IMR-90 (cell line): Measurements from ENCODE around the gene ADARB2. TPM values are rescaled to one million over a fixed set of nuclear protein-coding genes. Genes with fewer than 3 reads are reported as not detected.

Experiments used
- ATAC-seq: fragments of 200-7000 bp; cut with Tn5 transposase; 2 replicates; pipeline ENCODE4 v1.9.1; 2020; ENCODE audit warnings: low read depth, mild to moderate bottlenecking, moderate library complexity
- BruUV-seq: library from RNA; stranded (reverse); fragments of 400-500 nt; replicated peaks from 2 replicates; lab custom pipeline; 2021; lab: Mats Ljungman, UMichigan
- CTCF ChIA-PET: fragments of 300-600 bp; formaldehyde crosslinking; extraction: SDS; loops from one replicate; lab custom pipeline; 2021; ENCODE audit warnings: antibody characterized with exemption; lab: Yijun Ruan, JAX
- POLR2A ChIA-PET: fragments of 300-600 bp; sonication (Branson Sonifier 250); formaldehyde crosslinking; loops from one replicate; lab custom pipeline; 2022; ENCODE audit warnings: antibody characterized with exemption; ENCODE audit not compliant: unreplicated experiment; lab: Charles Lee
- DNase-seq: peaks from one replicate; pipeline ENCODE4 v3.0.0; 2013
- H2AFZ ChIP-seq: replicated peaks from 2 replicates; pipeline ENCODE3; 2013; ENCODE audit warnings: low read length, mild to moderate bottlenecking; ENCODE audit not compliant: poor library complexity
- H2AK5ac ChIP-seq: 2 replicates; pipeline ENCODE4 v1.6.1; 2013; ENCODE audit warnings: low read depth, low read length, inconsistent platforms
- H2AK9ac ChIP-seq: replicated peaks from 2 replicates; pipeline ENCODE3; 2013; ENCODE audit warnings: mild to moderate bottlenecking, low read depth, low read length, moderate library complexity; ENCODE audit not compliant: poor library complexity
- H2BK120ac ChIP-seq: 2 replicates; pipeline ENCODE4 v1.6.1; 2013; ENCODE audit warnings: low read depth, low read length, inconsistent platforms
- H2BK15ac ChIP-seq: 3 replicates; pipeline ENCODE4 v1.6.1; 2013; ENCODE audit warnings: low read depth, low read length, inconsistent platforms
- H2BK20ac ChIP-seq: 2 replicates; pipeline ENCODE4 v1.6.1; 2013; ENCODE audit warnings: low read depth, mild to moderate bottlenecking, inconsistent platforms, low read length, moderate library complexity
- H2BK5ac ChIP-seq: 2 replicates; pipeline ENCODE4 v1.6.1; 2013; ENCODE audit warnings: mild to moderate bottlenecking, low read depth, low read length, inconsistent platforms; ENCODE audit not compliant: poor library complexity, severe bottlenecking
- H3K14ac ChIP-seq: replicated peaks from 2 replicates; pipeline ENCODE4 v1.6.1; 2013; ENCODE audit warnings: low read depth, low read length, inconsistent platforms
- H3K18ac ChIP-seq: 2 replicates; pipeline ENCODE4 v1.6.1; 2013; ENCODE audit warnings: low read depth, low read length, control low read depth
- H3K23ac ChIP-seq: 2 replicates; pipeline ENCODE4 v1.6.1; 2013; ENCODE audit warnings: low read depth, low read length, inconsistent platforms
- H3K27ac ChIP-seq: 2 replicates; pipeline ENCODE4 v1.5.1; 2013; ENCODE audit warnings: mild to moderate bottlenecking, control low read depth, low read length; ENCODE audit not compliant: insufficient read depth
- H3K27me3 ChIP-seq: 2 replicates; pipeline ENCODE4 v1.6.1; 2013; ENCODE audit warnings: low read length; ENCODE audit not compliant: control insufficient read depth, insufficient read depth
- H3K36me3 ChIP-seq: 2 replicates; pipeline ENCODE4 v1.6.1; 2013; ENCODE audit warnings: low read length, mixed read lengths; ENCODE audit not compliant: control insufficient read depth, insufficient read depth
- H3K4ac ChIP-seq: 2 replicates; pipeline ENCODE4 v1.6.1; 2013; ENCODE audit warnings: low read depth, low read length, inconsistent platforms
- H3K4me1 ChIP-seq: 2 replicates; pipeline ENCODE4 v1.6.1; 2013; ENCODE audit warnings: low read length, mixed read lengths; ENCODE audit not compliant: control insufficient read depth, insufficient read depth
- H3K4me2 ChIP-seq: 2 replicates; pipeline ENCODE4 v1.6.1; 2013; ENCODE audit warnings: low read depth, mild to moderate bottlenecking, control low read depth, low read length, moderate library complexity
- H3K4me3 ChIP-seq: 2 replicates; pipeline ENCODE4 v1.5.1; 2013; ENCODE audit warnings: low read depth, mild to moderate bottlenecking, control low read depth, low read length, moderate library complexity; ENCODE audit not compliant: insufficient read depth
- H3K56ac ChIP-seq: 2 replicates; pipeline ENCODE4 v1.6.1; 2013; ENCODE audit warnings: low read length, inconsistent platforms; ENCODE audit not compliant: insufficient read depth; ENCODE audit errors: extremely low read depth
- H3K79me1 ChIP-seq, 2 experiments: 2 replicates each; pipeline ENCODE4 v1.6.1; 2013; ENCODE audit warnings: low read length in 2 of 2, inconsistent platforms in 1 of 2, low read depth in 1 of 2
- H3K9ac ChIP-seq: 2 replicates; pipeline ENCODE4 v1.6.1; 2013; ENCODE audit warnings: low read depth, low read length, control low read depth
- H3K9me1 ChIP-seq: 2 replicates; pipeline ENCODE4 v1.6.1; 2013; ENCODE audit warnings: low read length, inconsistent platforms; ENCODE audit not compliant: insufficient read depth
- H3K9me3 ChIP-seq: 2 replicates; pipeline ENCODE4 v1.6.1; 2013; ENCODE audit warnings: low read length; ENCODE audit not compliant: control insufficient read depth, insufficient read depth
- H4K20me1 ChIP-seq: 2 replicates; pipeline ENCODE4 v1.6.1; 2013; ENCODE audit warnings: low read length, inconsistent platforms; ENCODE audit not compliant: insufficient read depth
- H4K5ac ChIP-seq: 2 replicates; pipeline ENCODE4 v1.6.1; 2013; ENCODE audit warnings: mild to moderate bottlenecking, low read depth, low read length, control low read depth
- H4K8ac ChIP-seq, 2 experiments: 2 replicates each; pipeline ENCODE4 v1.6.1; 2013; ENCODE audit warnings: low read depth in 2 of 2, low read length in 2 of 2, control low read depth in 1 of 2, inconsistent platforms in 1 of 2
- H4K91ac ChIP-seq: 2 replicates; pipeline ENCODE4 v1.6.1; 2013; ENCODE audit warnings: low read depth, low read length, inconsistent platforms; ENCODE audit not compliant: insufficient read depth
- MAFK ChIP-seq: IDR thresholded peaks from 2 replicates; pipeline ENCODE4 v1.6.1; 2012; ENCODE audit warnings: low read depth, low read length, improper control_type of control experiment
- MAZ ChIP-seq: IDR thresholded peaks from 2 replicates; pipeline ENCODE4 v1.6.1; 2012; ENCODE audit warnings: low read depth, mild to moderate bottlenecking, low read length, improper control_type of control experiment, moderate library complexity, borderline replicate concordance
- WGBS, 2 experiments: methylation state at CpG; one replicate each; pipeline versions ENCODE4 v1.1.5 to v1.1.7; 2013; ENCODE audit warnings: missing lambda C conversion rate in 2 of 2; ENCODE audit not compliant: insufficient read length in 1 of 2; ENCODE audit errors: extremely low coverage in 2 of 2; 5-methylcytosine and 5-hydroxymethylcytosine counted together
- dilution Hi-C: fragments of 300-500 bp; cut with HindIII; formaldehyde crosslinking; loops from one replicate; pipeline ENCODE4 v1.14.3; 2018; ENCODE audit warnings: low sequenced_read_pairs; ENCODE audit not compliant: unreplicated experiment
- in situ Hi-C: fragments of 300-500 bp; cut with MboI; formaldehyde crosslinking; loops from 3 replicates; pipeline ENCODE4 v1.14.3; 2019; ENCODE audit warnings: low sequenced_read_pairs, inconsistent platforms, mixed read lengths
- intact Hi-C: fragments of 100-400 bp; cut with micrococcal nuclease; formaldehyde crosslinking; loops from 2 replicates; pipeline ENCODE4 v1.10.0; 2022
- polyA plus RNA-seq, 3 experiments: library from polyadenylated mRNA; depleted of rRNA; stranded (reverse); fragments of >200 nt; gene quantifications; 2 replicates each; pipeline ENCODE4 v1.2.3, GENCODE V29; 2012; ENCODE audit warnings: low replicate concordance in 1 of 3
- total RNA-seq: library from RNA; depleted of rRNA; stranded (reverse); fragments of >200 nt; gene quantifications from 2 replicates; pipeline ENCODE4 v1.2.3, GENCODE V29; 2012
- TF ChIP-seq, protein P1 (sequence below): fragments of 150-350 bp; IDR thresholded peaks from 2 replicates; pipeline ENCODE4 v1.6.1; 2016; ENCODE audit warnings: low read depth, mild to moderate bottlenecking, low read length, moderate library complexity, borderline replicate concordance

The ADARB2 gene
- total and polyA plus RNA-seq, 2 of the 4 experiments (the other 2 are of a cell fraction), result not detected

DNA sequence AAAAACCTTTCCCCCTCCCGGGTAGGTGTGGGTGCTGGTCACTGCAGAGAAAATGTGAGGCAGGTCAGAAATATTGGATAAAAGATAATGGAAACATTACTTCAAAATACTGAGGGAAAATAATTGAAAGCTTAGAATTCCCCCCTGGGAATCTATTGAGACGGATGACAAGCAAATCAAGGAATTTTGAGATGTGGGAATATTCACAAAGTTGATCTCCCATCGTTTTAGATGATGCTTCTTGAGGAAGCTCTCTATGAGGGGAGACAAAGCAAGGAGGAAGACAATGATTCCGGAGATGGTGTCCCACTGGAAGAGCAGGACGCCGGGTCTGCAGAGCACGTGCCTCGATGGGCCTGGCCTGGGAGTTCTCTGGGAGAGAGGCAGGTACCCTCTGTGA, 470.2 kb downstream of the ADARB2 start:
- H3K4me1 ChIP-seq, result no peaks in the 10 kb centered on the region
- no TSS peak for BruUV-seq
- H2BK5ac ChIP-seq, result no peak overlapping the region
- H2BK15ac ChIP-seq, result no peak overlapping the region
- no peak overlapping the region for H3K18ac ChIP-seq
- H3K9me1 ChIP-seq, result no peaks in the 10 kb centered on the region
- ChIA-PET CTCF (no interaction called here), POLR2A (interaction anchor here (0.6 kb wide), 1 partner anchor 22 kb away, joined by 7 read pairs; no protein-coding TSS in a partner anchor)
- no peaks in the 10 kb centered on the region for H3K36me3 ChIP-seq
- TF ChIP-seq MAZ, result no peak
- no peak for TF ChIP-seq MAFK
- TF ChIP-seq, protein P1, sequence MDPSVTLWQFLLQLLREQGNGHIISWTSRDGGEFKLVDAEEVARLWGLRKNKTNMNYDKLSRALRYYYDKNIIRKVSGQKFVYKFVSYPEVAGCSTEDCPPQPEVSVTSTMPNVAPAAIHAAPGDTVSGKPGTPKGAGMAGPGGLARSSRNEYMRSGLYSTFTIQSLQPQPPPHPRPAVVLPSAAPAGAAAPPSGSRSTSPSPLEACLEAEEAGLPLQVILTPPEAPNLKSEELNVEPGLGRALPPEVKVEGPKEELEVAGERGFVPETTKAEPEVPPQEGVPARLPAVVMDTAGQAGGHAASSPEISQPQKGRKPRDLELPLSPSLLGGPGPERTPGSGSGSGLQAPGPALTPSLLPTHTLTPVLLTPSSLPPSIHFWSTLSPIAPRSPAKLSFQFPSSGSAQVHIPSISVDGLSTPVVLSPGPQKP, result no peak
- WGBS, 2 experiments, result 87% methylated on average over 5 of the region's 8 CpGs; no CpG with 5 or more reads in 1 of the 2 experiments
- H4K5ac ChIP-seq, result no peak overlapping the region
- dilution Hi-C loops, result no loop called here
- H3K4me2 ChIP-seq, result no peak overlapping the region
- in situ Hi-C loops, result no loop called here
- H3K9ac ChIP-seq, result no peak overlapping the region
- intact Hi-C loops, result no loop called here
- no peak overlapping the region for H2AK5ac ChIP-seq
- H4K20me1 ChIP-seq, result no peaks in the 10 kb centered on the region
- H2BK20ac ChIP-seq, result no peak overlapping the region
- ATAC-seq (no peak), DNase-seq (no peak)
- H3K27me3 ChIP-seq, result no peaks in the 10 kb centered on the region
- no peak overlapping the region for H2AK9ac ChIP-seq
- no peak overlapping the region for H4K91ac ChIP-seq
- no peak overlapping the region for H2AFZ ChIP-seq
- no peak overlapping the region for H3K23ac ChIP-seq
- H4K8ac ChIP-seq, result no peak overlapping the region
- no peak overlapping the region for H3K56ac ChIP-seq
- peaks cover 24% of the 10 kb centered on the region for H3K9me3 ChIP-seq
- no peak overlapping the region for H3K27ac ChIP-seq
- no peak overlapping the region for H3K4me3 ChIP-seq
- H3K4ac ChIP-seq, result no peak overlapping the region
- no peak overlapping the region for H3K14ac ChIP-seq
- H2BK120ac ChIP-seq, result no peak overlapping the region
- no peaks in the 10 kb centered on the region for H3K79me1 ChIP-seq
